Pericardium fibroblast (primary cell): ENCODE measurements around the gene SLC7A4. TPM values are rescaled to one million over a fixed set of nuclear protein-coding genes. Genes with fewer than 3 reads are reported as not detected.

Source experiments
- total RNA-seq: library from RNA; depleted of rRNA; stranded (reverse); fragments of >200 nt; gene quantifications from 2 replicates; pipeline ENCODE4 v1.2.3, GENCODE V29; 2015

The SLC7A4 gene, protein sequence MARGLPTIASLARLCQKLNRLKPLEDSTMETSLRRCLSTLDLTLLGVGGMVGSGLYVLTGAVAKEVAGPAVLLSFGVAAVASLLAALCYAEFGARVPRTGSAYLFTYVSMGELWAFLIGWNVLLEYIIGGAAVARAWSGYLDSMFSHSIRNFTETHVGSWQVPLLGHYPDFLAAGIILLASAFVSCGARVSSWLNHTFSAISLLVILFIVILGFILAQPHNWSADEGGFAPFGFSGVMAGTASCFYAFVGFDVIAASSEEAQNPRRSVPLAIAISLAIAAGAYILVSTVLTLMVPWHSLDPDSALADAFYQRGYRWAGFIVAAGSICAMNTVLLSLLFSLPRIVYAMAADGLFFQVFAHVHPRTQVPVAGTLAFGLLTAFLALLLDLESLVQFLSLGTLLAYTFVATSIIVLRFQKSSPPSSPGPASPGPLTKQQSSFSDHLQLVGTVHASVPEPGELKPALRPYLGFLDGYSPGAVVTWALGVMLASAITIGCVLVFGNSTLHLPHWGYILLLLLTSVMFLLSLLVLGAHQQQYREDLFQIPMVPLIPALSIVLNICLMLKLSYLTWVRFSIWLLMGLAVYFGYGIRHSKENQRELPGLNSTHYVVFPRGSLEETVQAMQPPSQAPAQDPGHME
- 0.51 and 2.7 TPM in 2 replicates for total RNA-seq

DNA sequence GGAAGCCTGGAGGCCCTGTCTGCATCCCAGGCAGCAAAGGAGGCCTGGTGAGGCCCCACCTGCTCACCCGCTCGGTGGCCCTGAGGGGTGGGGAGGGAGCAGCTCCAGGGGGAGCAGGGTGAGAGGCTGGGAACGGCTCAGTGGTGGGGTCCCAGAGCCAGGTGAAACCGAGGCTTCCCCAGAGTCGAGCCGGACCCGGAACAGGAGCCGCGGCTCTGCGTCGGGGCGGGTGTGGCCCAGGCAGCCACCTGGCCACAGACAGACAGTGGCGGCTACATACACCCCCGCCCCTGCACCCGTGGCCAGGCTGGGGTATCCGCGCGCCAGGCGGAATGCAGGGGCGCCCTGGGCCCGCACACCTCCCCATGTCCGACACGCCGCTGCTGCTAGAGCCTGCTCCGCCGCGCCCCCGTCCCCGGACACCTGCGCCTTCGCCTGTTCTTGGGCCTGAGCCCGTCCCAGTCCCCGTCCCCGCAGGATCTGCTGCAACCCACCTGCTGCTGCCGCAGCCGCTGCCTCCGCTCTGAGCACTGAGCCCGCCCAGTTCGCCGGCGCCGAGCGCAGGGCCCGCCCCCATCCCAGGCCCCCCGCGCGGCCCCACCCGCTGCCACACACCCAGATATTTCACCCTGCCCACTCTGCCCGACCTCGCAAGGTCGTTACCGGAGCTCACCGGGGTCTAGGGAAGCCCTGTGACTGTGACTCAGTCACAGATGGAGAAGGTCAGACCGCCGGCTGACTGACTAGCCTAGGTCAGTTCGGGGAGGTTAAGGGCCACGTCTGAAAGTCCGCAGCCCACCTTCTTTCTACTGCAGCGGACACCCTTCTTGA, at the start of gene SLC7A4:
Gene SLC7A4, minus strand, starts transcription at position 525 of the 831 bp plus-strand sequence. CDS start 749 bp downstream, outside the sequence.

DNA sequence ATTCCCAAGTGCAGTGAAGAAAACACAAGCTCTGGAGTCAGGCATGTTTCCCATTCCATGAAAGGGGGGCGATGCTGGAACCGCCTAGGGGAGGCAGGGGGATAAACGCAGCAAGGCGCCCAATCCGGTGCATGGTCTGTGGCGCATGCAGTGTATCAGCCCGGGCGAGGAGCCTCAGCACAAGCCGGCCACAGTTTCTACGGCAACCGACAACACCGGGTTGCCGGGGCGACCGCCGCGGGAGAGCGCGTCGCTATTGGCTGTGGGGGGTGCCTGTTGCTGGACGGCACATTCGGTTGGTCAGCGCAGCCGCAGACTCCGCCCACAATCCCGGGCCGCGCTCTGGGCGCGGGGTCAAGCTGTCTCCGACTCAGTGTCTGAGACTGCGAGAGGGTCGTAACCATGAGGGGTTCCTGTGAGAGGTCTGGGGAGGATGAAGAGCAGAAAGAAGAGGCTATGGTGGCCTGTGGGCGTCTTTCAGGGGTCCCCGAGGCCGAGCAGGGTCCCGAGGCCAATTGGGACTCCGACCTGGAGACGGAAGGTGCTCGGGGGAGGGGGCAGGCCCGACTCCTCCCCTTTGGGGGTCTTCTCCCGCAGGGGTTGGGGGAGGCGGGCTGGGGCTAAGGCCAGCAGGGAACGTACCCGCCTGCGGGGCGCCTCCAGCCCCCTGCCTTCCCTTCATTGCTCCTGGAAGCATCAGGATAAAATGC, 13.4 kb upstream of the SLC7A4 start, which contains the start of gene LRRC74B:
Gene LRRC74B, plus strand, starts transcription at position 362 of the 710 bp plus-strand sequence. Its CDS starts 41 bp downstream, at position 403.

DNA sequence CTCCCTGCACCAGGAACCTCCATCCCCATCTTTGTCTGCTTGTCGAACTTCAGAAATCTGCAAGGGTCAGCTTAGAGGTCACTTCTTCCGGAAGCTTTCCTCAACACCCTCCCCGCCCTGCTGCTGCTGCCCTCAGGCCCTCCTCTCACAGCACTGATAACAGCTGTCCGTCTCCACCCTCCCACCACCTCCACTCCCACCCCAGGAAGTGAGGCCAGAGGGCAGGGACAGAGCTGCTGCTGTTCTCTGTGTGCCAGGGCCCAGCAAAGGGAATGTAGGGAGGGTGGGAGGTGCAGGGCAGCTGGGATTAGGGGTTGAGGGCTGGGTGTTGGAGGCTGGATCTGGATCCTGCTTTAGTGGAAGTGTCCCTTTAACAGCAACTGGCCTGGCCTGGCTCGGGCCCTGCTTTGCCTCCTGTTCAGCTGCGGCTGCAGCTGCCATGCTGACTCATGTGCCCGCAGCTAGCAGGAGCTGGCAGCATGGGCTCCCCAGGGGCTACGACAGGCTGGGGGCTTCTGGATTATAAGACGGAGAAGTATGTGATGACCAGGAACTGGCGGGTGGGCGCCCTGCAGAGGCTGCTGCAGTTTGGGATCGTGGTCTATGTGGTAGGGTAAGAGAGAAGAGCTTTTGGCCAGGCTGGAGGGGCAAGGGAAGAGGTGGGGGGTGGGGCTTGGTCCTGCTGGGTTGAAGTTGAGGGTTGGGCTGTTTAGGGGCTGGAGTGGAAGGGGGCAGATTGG, 17.5 kb downstream of the SLC7A4 start, which contains the start of gene P2RX6:
Gene P2RX6, plus strand, starts transcription at position 440 of the 740 bp plus-strand sequence. Its CDS starts 10 bp downstream, at position 450.

DNA sequence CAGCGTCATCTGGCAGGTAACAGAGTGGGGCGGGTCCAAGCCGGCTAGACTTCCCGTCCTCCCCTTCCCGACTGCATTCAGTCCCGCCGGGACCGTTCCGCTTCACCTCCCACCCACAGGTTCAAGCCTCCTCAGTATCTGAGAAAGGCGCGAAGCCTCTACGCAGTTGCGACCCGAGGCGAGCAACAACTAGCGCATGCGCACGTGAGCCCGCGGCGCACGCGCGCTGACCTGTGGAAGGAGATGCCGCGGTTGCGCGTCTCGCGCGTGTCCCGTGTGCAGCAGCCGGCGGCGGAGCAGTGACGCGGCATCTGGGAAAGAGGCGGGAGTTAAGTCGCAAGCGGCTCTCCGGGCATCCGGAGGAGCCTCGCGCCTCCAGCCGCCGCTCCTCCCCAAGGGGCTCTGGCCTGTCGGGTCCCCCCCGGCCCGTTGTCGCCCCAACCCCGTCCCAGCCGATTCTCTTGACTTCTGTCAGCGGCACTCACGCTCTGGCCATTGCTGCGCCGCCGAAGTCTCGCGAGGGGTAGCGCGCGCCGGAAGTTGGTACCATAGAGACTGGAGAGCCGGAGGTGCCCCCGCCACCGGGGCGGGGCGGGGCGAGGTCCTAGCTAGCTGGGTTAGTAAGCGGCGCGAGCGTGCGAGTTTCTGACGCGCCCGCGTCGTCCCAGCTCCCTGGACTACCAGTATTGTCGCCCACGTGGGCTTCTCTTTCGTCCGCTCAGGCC, 30.6 kb downstream of the SLC7A4 start, which contains the start of gene THAP7:
Gene THAP7, minus strand, starts transcription at position 518 of the 725 bp plus-strand sequence. Its CDS starts 207 bp downstream, at position 311.

DNA sequence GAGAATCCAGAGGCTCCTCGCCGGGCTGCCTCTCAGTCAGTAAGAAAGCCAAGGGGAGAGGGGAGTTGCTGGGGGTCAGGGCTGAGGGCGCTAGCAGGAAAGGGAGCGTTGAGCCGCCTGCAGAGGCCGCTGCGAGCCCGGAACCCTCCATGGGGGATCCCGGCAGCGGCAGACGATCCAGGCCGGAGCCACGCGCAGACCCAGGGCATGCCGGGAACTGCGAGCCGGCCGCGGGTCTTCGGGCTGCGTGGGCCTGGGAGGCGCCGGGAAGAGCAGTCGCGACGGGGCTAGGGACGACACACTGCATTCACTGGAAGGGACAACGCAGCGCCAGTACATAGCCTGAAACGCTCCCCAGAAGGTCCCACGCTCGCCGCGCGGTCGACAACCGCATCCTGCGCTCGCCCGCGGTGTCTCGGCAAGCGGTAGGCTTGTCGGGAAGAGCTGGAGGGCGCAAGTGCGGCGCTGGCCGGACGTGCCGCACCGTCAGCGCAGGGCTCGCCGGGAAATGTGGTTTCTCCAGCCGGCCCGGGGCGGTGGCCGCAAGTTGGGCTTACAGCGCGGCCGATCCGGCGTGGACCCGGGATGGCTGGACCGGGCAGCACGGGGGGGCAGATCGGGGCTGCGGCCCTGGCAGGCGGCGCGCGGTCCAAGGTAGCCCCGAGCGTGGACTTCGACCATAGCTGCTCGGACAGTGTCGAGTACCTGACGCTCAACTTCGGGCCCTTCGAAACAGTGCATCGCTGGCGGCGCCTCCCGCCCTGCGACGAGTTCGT, 50.4 kb downstream of the SLC7A4 start, which contains the start of gene LZTR1:
Gene LZTR1, plus strand, starts transcription at position 511 of the 776 bp plus-strand sequence. Its CDS starts 75 bp downstream, at position 586.

Other genes starting within 250 kb of the SLC7A4 start
- gene PI4KA, start 173.8 kb downstream of the SLC7A4 start, total RNA-seq: 39.7 and 40.6 TPM in 2 replicates
- 16.1 and 20.3 TPM in 2 replicates for gene SNAP29, start 173.6 kb downstream of the SLC7A4 start, total RNA-seq
- gene CRKL, start 115.2 kb downstream of the SLC7A4 start, total RNA-seq: 35.2 and 37.0 TPM in 2 replicates
- 0.17 and 1.1 TPM in 2 replicates for gene AIFM3, start 65.3 kb downstream of the SLC7A4 start, total RNA-seq
- 29.5 and 33.8 TPM in 2 replicates for gene LZTR1, start 50.3 kb downstream of the SLC7A4 start, total RNA-seq
- gene THAP7, start 30.4 kb downstream of the SLC7A4 start, total RNA-seq: 34.0 TPM in 2 replicates
- gene P2RX6, start 17.4 kb downstream of the SLC7A4 start, total RNA-seq: 4.1 and 4.3 TPM in 2 replicates
- not detected in 2 replicates for gene LRRC74B, start 13.4 kb upstream of the SLC7A4 start, total RNA-seq